Activated B cell treated with CpG ODN at 0.5 μM for 24 hours (primary cell): ENCODE data around the gene KCNMA1. TPM values are rescaled to one million over a fixed set of nuclear protein-coding genes. Genes with fewer than 3 reads are reported as not detected.

Source experiments
- ATAC-seq: fragments of 200-7000 bp; cut with Tn5 transposase; one replicate; pipeline ENCODE4 v1.10.0; 2021; ENCODE audit warnings: low read depth, mild to moderate bottlenecking, moderate library complexity
- CTCF ChIA-PET: fragments of 350-600 bp; sonication (Branson Sonifier 250); formaldehyde crosslinking; loops from one replicate; lab custom pipeline; 2021; ENCODE audit warnings: antibody characterized with exemption; lab: Charles Lee
- POLR2A ChIA-PET: fragments of 350-600 bp; sonication (Branson Sonifier 250); formaldehyde crosslinking; loops from one replicate; lab custom pipeline; 2021; ENCODE audit warnings: antibody characterized with exemption; lab: Charles Lee
- DNase-seq: peaks from one replicate; pipeline ENCODE4 v3.0.0; 2022
- H3K27ac Mint-ChIP-seq: one replicate; pipeline ENCODE4 v1.8.0; 2020; ENCODE audit warnings: mixed read lengths
- H3K27me3 Mint-ChIP-seq: one replicate; pipeline ENCODE4 v1.8.0; 2021; ENCODE audit warnings: mixed read lengths
- H3K36me3 Mint-ChIP-seq: one replicate; pipeline ENCODE4 v1.8.0; 2021; ENCODE audit warnings: low read depth, mixed read lengths
- H3K4me1 Mint-ChIP-seq: one replicate; pipeline ENCODE4 v1.8.0; 2021; ENCODE audit warnings: mixed read lengths
- H3K4me3 Mint-ChIP-seq: one replicate; pipeline ENCODE4 v1.8.0; 2020; ENCODE audit warnings: mild to moderate bottlenecking, mixed read lengths
- H3K9me3 Mint-ChIP-seq: one replicate; pipeline ENCODE4 v1.8.0; 2020; ENCODE audit warnings: mixed read lengths
- intact Hi-C: fragments of 100-400 bp; cut with micrococcal nuclease; formaldehyde crosslinking; loops from one replicate; pipeline ENCODE4 v1.15.1; 2024
- total RNA-seq: library from RNA; stranded (reverse); gene quantifications from 2 replicates; pipeline ENCODE4 v1.2.3, GENCODE V29; 2022
- TF ChIP-seq, protein P1 (sequence below): fragments of 200-600 bp; IDR thresholded peaks from one replicate; pipeline ENCODE4 v1.8.0; 2022; ENCODE audit warnings: antibody characterized with exemption, mild to moderate bottlenecking

KCNMA1 gene
- total RNA-seq, 1 donor from 2014 or later: 3.7 TPM

DNA sequence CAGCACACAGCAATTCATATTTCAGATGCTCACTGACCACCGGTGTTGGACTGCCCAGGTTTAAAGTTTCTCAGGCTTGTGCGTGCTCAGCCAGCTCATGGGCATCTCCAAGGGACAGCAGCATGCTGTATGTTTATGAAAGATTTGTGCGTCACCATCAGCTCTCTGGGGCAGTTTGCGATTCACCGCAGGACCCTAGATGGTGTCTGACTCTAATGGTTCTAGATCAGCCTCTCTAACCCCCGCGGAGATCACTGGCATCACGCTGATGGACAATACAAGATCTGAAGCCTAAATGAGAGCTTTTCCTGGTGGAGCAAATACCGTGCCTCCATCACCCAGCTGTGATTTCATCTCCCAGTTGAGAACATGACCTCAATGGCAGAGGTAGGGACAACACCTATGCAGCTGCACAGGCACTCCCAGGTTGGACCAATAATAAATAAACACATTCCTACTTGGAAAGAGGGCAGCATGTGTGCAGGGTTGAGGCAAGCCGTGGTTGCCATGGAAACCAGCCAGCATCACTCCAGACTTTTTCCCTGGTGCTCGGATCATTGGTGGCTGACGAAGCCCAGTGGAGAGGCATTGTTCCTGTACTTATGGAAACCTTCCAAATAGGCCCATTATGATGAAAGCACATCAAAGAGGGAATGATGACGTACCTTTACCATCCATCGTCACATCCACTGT, 253.6 kb downstream of the KCNMA1 start:
- TF ChIP-seq, protein P1, sequence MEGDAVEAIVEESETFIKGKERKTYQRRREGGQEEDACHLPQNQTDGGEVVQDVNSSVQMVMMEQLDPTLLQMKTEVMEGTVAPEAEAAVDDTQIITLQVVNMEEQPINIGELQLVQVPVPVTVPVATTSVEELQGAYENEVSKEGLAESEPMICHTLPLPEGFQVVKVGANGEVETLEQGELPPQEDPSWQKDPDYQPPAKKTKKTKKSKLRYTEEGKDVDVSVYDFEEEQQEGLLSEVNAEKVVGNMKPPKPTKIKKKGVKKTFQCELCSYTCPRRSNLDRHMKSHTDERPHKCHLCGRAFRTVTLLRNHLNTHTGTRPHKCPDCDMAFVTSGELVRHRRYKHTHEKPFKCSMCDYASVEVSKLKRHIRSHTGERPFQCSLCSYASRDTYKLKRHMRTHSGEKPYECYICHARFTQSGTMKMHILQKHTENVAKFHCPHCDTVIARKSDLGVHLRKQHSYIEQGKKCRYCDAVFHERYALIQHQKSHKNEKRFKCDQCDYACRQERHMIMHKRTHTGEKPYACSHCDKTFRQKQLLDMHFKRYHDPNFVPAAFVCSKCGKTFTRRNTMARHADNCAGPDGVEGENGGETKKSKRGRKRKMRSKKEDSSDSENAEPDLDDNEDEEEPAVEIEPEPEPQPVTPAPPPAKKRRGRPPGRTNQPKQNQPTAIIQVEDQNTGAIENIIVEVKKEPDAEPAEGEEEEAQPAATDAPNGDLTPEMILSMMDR: no peak
- DNase-seq (no peak), ATAC-seq (no peak)
- H3K27ac Mint-ChIP-seq: no peak overlapping the region
- H3K4me3 Mint-ChIP-seq: no peak overlapping the region
- H3K9me3 Mint-ChIP-seq: no peaks in the 10 kb centered on the region
- ChIA-PET CTCF (no interaction called here), POLR2A (no interaction called here)
- intact Hi-C loops: no loop called here
- H3K27me3 Mint-ChIP-seq: peaks cover 6% of the 10 kb centered on the region
- no peaks in the 10 kb centered on the region for H3K36me3 Mint-ChIP-seq
- no peaks in the 10 kb centered on the region for H3K4me1 Mint-ChIP-seq

DNA sequence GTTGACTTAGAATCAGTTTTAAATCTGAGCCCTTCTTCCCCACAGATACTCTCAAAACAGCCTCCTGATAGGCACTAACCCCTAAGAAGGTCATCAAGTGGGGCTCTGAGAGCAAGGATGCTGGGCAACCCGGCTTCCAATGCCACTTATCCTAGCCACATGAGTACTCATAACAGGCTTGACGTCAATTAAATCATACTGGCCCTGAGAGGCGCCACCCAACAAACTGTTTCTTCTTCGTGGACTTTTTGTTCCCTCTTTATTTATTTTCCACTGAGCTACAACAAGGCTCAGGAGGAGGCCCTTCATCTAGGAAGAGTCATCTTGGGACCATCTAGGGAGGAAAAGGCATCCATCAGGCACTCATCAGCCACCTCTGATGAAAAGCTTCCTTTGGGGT, 255.9 kb downstream of the KCNMA1 start:
- H3K36me3 Mint-ChIP-seq: no peaks in the 10 kb centered on the region
- H3K27ac Mint-ChIP-seq: no peak overlapping the region
- POLR2A ChIA-PET: no interaction called here
- ATAC-seq (no peak), DNase-seq (no peak)
- TF ChIP-seq, protein P1: no peak
- no peaks in the 10 kb centered on the region for H3K4me1 Mint-ChIP-seq
- no peak overlapping the region for H3K4me3 Mint-ChIP-seq
- CTCF ChIA-PET: no interaction called here
- intact Hi-C loops: no loop called here
- H3K27me3 Mint-ChIP-seq: peaks cover 6% of the 10 kb centered on the region
- H3K9me3 Mint-ChIP-seq: no peaks in the 10 kb centered on the region

- ChIA-PET CTCF (no interaction called here), POLR2A (no interaction called here)
- no peak overlapping the region for H3K27ac Mint-ChIP-seq
- ATAC-seq: no peak
- intact Hi-C loops: no loop called here
- H3K27me3 Mint-ChIP-seq: peaks cover 7% of the 10 kb centered on the region
- TF ChIP-seq, protein P1: no peak
- H3K36me3 Mint-ChIP-seq: no peaks in the 10 kb centered on the region
- no peaks in the 10 kb centered on the region for H3K4me1 Mint-ChIP-seq
- H3K4me3 Mint-ChIP-seq: no peak overlapping the region
- no peaks in the 10 kb centered on the region for H3K9me3 Mint-ChIP-seq
- no peak for DNase-seq
These were observed 256.9 kb downstream of the KCNMA1 start for GRCh38 chr10:77380723-77381122.

DNA sequence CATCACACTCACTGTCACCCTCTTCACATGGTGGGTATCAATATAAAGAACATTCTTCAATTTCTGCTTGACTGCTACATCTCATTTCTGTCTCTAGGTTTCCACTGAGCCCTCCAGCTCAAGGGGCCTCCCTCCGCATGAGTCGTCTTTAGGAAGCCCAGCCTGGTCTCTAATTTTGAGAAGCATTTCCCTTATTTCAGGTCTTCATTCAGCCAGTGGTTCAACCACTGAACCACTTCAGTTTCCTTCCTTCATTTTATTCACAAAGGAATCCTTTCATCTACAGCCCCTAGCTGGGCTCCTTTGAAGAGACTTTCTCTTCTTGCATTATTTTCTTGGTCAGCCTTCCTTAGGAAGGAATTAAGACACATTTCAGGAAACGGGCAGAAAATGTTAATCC, 257.4 kb downstream of the KCNMA1 start:
- no peak for DNase-seq
- Mint-ChIP-seq H3K9me3 (no peaks in the 10 kb centered on the region), H3K36me3 (no peaks in the 10 kb centered on the region), H3K27me3 (peaks cover 7% of the 10 kb centered on the region), H3K4me3 (no peak overlapping the region), H3K4me1 (no peaks in the 10 kb centered on the region), H3K27ac (no peak overlapping the region)
- intact Hi-C loops: no loop called here
- CTCF ChIA-PET: no interaction called here
- TF ChIP-seq, protein P1: no peak
- no peak for ATAC-seq
- POLR2A ChIA-PET: no interaction called here

- intact Hi-C loops: no loop called here
- TF ChIP-seq, protein P1: no peak
- H3K9me3 Mint-ChIP-seq: no peaks in the 10 kb centered on the region
- no peak overlapping the region for H3K27ac Mint-ChIP-seq
- no peak overlapping the region for H3K4me3 Mint-ChIP-seq
- H3K36me3 Mint-ChIP-seq: no peaks in the 10 kb centered on the region
- ATAC-seq (no peak), DNase-seq (no peak)
- POLR2A ChIA-PET: no interaction called here
- no peaks in the 10 kb centered on the region for H3K4me1 Mint-ChIP-seq
- CTCF ChIA-PET: no interaction called here
- peaks cover 7% of the 10 kb centered on the region for H3K27me3 Mint-ChIP-seq
These were observed 258.9 kb downstream of the KCNMA1 start for GRCh38 chr10:77378366-77379349.
